ENCODE measurements around the gene ASIC2.

DNA sequence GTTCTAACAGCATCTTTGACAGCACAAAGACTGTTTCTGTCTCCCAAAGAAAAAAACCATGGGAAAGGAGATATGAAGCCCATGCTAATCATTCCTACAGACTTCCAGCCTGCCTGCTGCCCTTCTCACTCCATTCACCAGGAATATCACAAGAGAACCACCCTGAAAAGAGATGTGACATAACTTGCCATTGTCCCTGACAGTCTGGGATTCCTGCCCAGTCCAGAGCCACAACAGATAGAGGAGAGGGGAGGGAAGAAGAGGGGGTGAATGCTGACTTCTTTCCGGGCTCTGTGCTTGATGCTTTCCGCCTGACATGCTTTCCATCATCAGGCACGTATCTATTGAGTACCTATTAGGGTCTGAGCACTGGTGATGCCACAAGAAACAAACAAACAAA, 31.6 kb upstream of the ASIC2 start:
- TF ChIP-seq POLR2A (IDR thresholded peaks at IDR 0.05; ENCODE audit: low read depth, low read length) (no peak), EZH2 (IDR thresholded peaks at IDR 0.05; ENCODE audit: borderline replicate concordance, low read depth, low read length, severe bottlenecking) (no peak)
- TF ChIP-seq, protein P1, sequence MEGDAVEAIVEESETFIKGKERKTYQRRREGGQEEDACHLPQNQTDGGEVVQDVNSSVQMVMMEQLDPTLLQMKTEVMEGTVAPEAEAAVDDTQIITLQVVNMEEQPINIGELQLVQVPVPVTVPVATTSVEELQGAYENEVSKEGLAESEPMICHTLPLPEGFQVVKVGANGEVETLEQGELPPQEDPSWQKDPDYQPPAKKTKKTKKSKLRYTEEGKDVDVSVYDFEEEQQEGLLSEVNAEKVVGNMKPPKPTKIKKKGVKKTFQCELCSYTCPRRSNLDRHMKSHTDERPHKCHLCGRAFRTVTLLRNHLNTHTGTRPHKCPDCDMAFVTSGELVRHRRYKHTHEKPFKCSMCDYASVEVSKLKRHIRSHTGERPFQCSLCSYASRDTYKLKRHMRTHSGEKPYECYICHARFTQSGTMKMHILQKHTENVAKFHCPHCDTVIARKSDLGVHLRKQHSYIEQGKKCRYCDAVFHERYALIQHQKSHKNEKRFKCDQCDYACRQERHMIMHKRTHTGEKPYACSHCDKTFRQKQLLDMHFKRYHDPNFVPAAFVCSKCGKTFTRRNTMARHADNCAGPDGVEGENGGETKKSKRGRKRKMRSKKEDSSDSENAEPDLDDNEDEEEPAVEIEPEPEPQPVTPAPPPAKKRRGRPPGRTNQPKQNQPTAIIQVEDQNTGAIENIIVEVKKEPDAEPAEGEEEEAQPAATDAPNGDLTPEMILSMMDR (IDR thresholded peaks at IDR 0.05; ENCODE audit: extremely low read depth in 1 of 2, insufficient read depth in 1 of 2, low read depth in 1 of 2, low read length in 2 of 2) = no peak
- TF ChIP-seq, protein P2, sequence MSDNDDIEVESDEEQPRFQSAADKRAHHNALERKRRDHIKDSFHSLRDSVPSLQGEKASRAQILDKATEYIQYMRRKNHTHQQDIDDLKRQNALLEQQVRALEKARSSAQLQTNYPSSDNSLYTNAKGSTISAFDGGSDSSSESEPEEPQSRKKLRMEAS (IDR thresholded peaks at IDR 0.05; ENCODE audit: insufficient read depth, insufficient read length) = no peak

Data from endothelial cell of umbilical vein (primary cell).